Right lobe of liver (tissue), 4 donors: ENCODE measurements around the gene CST11.

Experiments
- CTCF ChIP-seq, 4 donors: fragments of 200-600 bp in 3 of 4; fragments of 450-650 bp in 1 of 4; IDR thresholded peaks; one replicate each; pipeline versions ENCODE4 v1.5.1 to v1.8.0; 2016 to 2022; ENCODE audit warnings: antibody characterized with exemption in 4 of 4, mild to moderate bottlenecking in 2 of 4
- POLR2A ChIP-seq: fragments of 450-650 bp; IDR thresholded peaks from one replicate; pipeline ENCODE4 v1.6.1; 2017; ENCODE audit warnings: antibody characterized with exemption, mild to moderate bottlenecking
- donor health status: DM: no; HTN: no; CAD: no.
- donor health status: DM: no; HTN: no; CAD: no.
- donor health status: DM: no; HTN: yes; CAD: no.

GRCh38 chr20:23436681-23437080, 16.0 kb downstream of the CST11 start:
- TF ChIP-seq CTCF (IDR thresholded peaks at IDR 0.05) (no peak), POLR2A (no peak)
